ENCODE results near the gene CHTF18. TPM values are rescaled to one million over a fixed set of nuclear protein-coding genes. Genes with fewer than 3 reads are reported as not detected.
A peak's percentile ranks its signal among the peaks of the same experiment; 100 is the strongest.
"Not testable (repeated sequence)": the region's sequence is repeated elsewhere in the genome, so short reads cannot be mapped to it uniquely, and the experiment has no call there.

The CHTF18 gene
- total RNA-seq, 1 donor from 2014 or later, result 14.8 TPM

DNA sequence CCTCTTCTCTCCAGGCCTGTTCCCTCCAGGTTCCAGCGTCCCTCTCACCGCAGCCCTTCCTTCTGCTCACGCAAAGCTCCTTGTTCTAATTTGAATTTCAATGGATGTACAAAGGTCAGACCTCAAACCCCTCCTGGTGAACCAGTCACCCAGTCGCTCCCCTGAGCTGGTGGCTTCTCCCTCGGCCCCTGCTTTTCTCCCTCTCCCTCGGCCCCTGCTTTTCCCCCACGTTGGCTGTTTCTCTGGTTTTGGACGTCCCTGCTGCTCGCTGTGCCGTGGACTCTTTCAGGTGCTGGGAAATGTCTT, 36.5 kb upstream of the CHTF18 start:
- H3K27me3 Mint-ChIP-seq (ENCODE audit: low read depth, unreplicated experiment), result peaks cover 14% of the 10 kb centered on the region
- H3K36me3 Mint-ChIP-seq (ENCODE audit: low read depth, unreplicated experiment), result no peaks in the 10 kb centered on the region
- peak overlapping the region; percentile 16 for H3K4me3 Mint-ChIP-seq (ENCODE audit: unreplicated experiment)
- no peaks in the 10 kb centered on the region for H4K20me1 ChIP-seq (ENCODE audit: insufficient read depth, low read length)
- H2AFZ ChIP-seq (ENCODE audit: low read depth, low read length), result no peak overlapping the region
- H3K9me3 ChIP-seq (ENCODE audit: insufficient read depth, low read depth, low read length), result no peaks in the 10 kb centered on the region
- TF ChIP-seq EZH2 (IDR thresholded peaks at IDR 0.05; ENCODE audit: insufficient read depth, low read length), result no peak
- no peaks in the 10 kb centered on the region for H3K79me2 ChIP-seq (ENCODE audit: insufficient read depth, low read length)
- peaks cover 2% of the 10 kb centered on the region for H3K27me3 ChIP-seq (ENCODE audit: insufficient read depth, low read length)
- no peak overlapping the region for H3K27ac Mint-ChIP-seq (ENCODE audit: unreplicated experiment)
- H3K9me3 Mint-ChIP-seq (ENCODE audit: unreplicated experiment), result peaks cover 5% of the 10 kb centered on the region
- FAIRE-seq (no peak), DNase-seq (ENCODE audit: low read depth) (no peak)
- no peaks in the 10 kb centered on the region for H3K36me3 ChIP-seq (ENCODE audit: insufficient read depth, low read length)
- no peak overlapping the region for H3K27ac ChIP-seq (ENCODE audit: low read depth, low read length)
- no peak overlapping the region for H3K4me3 ChIP-seq (ENCODE audit: insufficient read depth, low read depth, low read length)
- H3K4me1 ChIP-seq (ENCODE audit: insufficient read depth, low read length), result peaks cover 8% of the 10 kb centered on the region
- H3K4me1 Mint-ChIP-seq (ENCODE audit: low read depth, unreplicated experiment), result peaks cover 5% of the 10 kb centered on the region
- no peak overlapping the region for H3K9ac ChIP-seq (ENCODE audit: low read length)
- H3K4me2 ChIP-seq (ENCODE audit: low read length), result peak overlapping the region; percentile 22

DNA sequence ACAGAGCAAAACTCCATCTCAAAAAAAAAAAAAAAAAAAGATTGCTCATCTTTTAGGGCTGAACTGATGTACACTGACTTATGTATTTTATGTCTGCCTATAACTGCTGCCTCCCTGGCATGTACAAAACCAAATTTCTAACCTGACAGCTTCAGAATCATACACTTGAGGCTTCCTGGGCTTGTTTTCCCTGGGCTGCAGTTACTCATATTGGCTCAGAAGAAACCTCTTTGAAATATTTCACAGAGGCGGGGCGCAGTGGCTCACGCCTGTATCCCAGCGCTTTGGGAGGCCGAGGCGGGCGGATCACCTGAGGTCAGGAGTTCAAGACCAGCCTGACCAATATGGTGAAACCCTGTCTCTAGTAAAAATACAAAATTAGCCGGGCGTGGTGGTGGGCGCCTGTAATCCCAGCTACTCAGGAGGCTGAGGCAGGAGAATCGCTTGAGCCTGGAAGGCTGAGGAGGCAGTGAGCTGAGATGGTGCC, 34.3 kb upstream of the CHTF18 start:
- not testable (repeated sequence) for H3K9me3 ChIP-seq (ENCODE audit: insufficient read depth, low read depth, low read length); H3K9ac ChIP-seq (ENCODE audit: low read length); H3K4me3 Mint-ChIP-seq (ENCODE audit: unreplicated experiment); H3K27ac ChIP-seq (ENCODE audit: low read depth, low read length); H3K4me1 Mint-ChIP-seq (ENCODE audit: low read depth, unreplicated experiment); H3K4me3 ChIP-seq (ENCODE audit: insufficient read depth, low read depth, low read length); DNase-seq (ENCODE audit: low read depth); H3K27me3 ChIP-seq (ENCODE audit: insufficient read depth, low read length); H3K4me1 ChIP-seq (ENCODE audit: insufficient read depth, low read length); H3K4me2 ChIP-seq (ENCODE audit: low read length); H3K79me2 ChIP-seq (ENCODE audit: insufficient read depth, low read length); H3K36me3 Mint-ChIP-seq (ENCODE audit: low read depth, unreplicated experiment); H3K36me3 ChIP-seq (ENCODE audit: insufficient read depth, low read length); H4K20me1 ChIP-seq (ENCODE audit: insufficient read depth, low read length); H2AFZ ChIP-seq (ENCODE audit: low read depth, low read length); FAIRE-seq; H3K9me3 Mint-ChIP-seq (ENCODE audit: unreplicated experiment); H3K27ac Mint-ChIP-seq (ENCODE audit: unreplicated experiment)
- H3K27me3 Mint-ChIP-seq (ENCODE audit: low read depth, unreplicated experiment), result peaks cover 14% of the 10 kb centered on the region

DNA sequence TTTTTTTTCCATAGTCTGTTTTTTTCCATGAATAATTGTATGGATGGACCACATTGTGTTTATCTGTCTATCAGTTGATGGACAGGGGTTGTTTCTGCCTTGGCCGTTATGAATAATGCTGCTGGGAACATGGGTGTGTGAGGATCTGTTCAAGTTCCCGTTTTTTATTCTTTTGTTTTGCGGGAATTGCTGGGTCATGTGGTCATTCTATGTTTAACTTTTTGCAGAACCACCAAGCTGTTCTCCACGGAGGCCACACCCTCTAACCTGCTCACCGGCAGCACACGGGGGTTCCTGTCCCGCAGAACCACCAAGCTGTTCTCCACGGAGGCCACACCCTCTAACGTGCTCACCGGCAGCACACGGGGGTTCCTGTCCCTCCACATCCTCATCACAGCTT, 33.8 kb upstream of the CHTF18 start:
- Histone ChIP-seq H3K27me3 (ENCODE audit: insufficient read depth, low read length) (peaks cover 2% of the 10 kb centered on the region), H4K20me1 (ENCODE audit: insufficient read depth, low read length) (no peaks in the 10 kb centered on the region), H3K9ac (ENCODE audit: low read length) (no peak overlapping the region), H3K9me3 (ENCODE audit: insufficient read depth, low read depth, low read length) (no peaks in the 10 kb centered on the region), H3K27ac (ENCODE audit: low read depth, low read length) (no peak overlapping the region), H3K79me2 (ENCODE audit: insufficient read depth, low read length) (no peaks in the 10 kb centered on the region), H3K4me2 (ENCODE audit: low read length) (no peak overlapping the region), H3K4me3 (ENCODE audit: insufficient read depth, low read depth, low read length) (no peak overlapping the region), H3K36me3 (ENCODE audit: insufficient read depth, low read length) (no peaks in the 10 kb centered on the region), H2AFZ (ENCODE audit: low read depth, low read length) (no peak overlapping the region), H3K4me1 (ENCODE audit: insufficient read depth, low read length) (peaks cover 7% of the 10 kb centered on the region)
- no peak overlapping the region for H3K4me3 Mint-ChIP-seq (ENCODE audit: unreplicated experiment)
- no peak for TF ChIP-seq EZH2 (IDR thresholded peaks at IDR 0.05; ENCODE audit: insufficient read depth, low read length)
- TF ChIP-seq, protein P1, sequence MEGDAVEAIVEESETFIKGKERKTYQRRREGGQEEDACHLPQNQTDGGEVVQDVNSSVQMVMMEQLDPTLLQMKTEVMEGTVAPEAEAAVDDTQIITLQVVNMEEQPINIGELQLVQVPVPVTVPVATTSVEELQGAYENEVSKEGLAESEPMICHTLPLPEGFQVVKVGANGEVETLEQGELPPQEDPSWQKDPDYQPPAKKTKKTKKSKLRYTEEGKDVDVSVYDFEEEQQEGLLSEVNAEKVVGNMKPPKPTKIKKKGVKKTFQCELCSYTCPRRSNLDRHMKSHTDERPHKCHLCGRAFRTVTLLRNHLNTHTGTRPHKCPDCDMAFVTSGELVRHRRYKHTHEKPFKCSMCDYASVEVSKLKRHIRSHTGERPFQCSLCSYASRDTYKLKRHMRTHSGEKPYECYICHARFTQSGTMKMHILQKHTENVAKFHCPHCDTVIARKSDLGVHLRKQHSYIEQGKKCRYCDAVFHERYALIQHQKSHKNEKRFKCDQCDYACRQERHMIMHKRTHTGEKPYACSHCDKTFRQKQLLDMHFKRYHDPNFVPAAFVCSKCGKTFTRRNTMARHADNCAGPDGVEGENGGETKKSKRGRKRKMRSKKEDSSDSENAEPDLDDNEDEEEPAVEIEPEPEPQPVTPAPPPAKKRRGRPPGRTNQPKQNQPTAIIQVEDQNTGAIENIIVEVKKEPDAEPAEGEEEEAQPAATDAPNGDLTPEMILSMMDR (IDR thresholded peaks at IDR 0.05; ENCODE audit: insufficient read depth, low read depth, low read length), result no peak
- H3K27ac Mint-ChIP-seq (ENCODE audit: unreplicated experiment), result no peak overlapping the region
- H3K4me1 Mint-ChIP-seq (ENCODE audit: low read depth, unreplicated experiment), result peaks cover 2% of the 10 kb centered on the region
- no peak for FAIRE-seq
- H3K36me3 Mint-ChIP-seq (ENCODE audit: low read depth, unreplicated experiment), result peaks cover 1% of the 10 kb centered on the region
- DNase-seq (ENCODE audit: low read depth), result no peak
- peaks cover 15% of the 10 kb centered on the region for H3K27me3 Mint-ChIP-seq (ENCODE audit: low read depth, unreplicated experiment)
- peaks cover 5% of the 10 kb centered on the region for H3K9me3 Mint-ChIP-seq (ENCODE audit: unreplicated experiment)
